ENCODE measurements around the gene CXorf38.

CXorf38 gene

GRCh38 chrX:40684092-40684491 is 36.7 kb upstream of the CXorf38 start:
- no peaks in the 10 kb centered on the region for H3K9me3 ChIP-seq
- no peak for DNase-seq

GRCh38 chrX:40683245-40683644 is 35.9 kb upstream of the CXorf38 start:
- Histone ChIP-seq H3K27me3 (no peaks in the 10 kb centered on the region), H3K4me1 (peaks cover 0 to 4% (median 0%) of the 10 kb centered on the region in 4 donors), H3K36me3 (peaks cover 0 to 25% (median 21%) of the 10 kb centered on the region in 3 donors), H3K9me3 (no peaks in the 10 kb centered on the region), H3K4me3 (no peak overlapping the region), H3K27ac (no peak overlapping the region)
- no peak for DNase-seq
- TF ChIP-seq CTCF (IDR thresholded peaks at IDR 0.05), result no peak
- intact Hi-C loops (cut with DNase I; ENCODE audit: low total_unique reads), result no loop called here

More at GRCh38 chrX:40684092-40684491, 36.7 kb upstream of the CXorf38 start:
- no peaks in the 10 kb centered on the region for H3K27me3 ChIP-seq
- no peak overlapping the region for H3K27ac ChIP-seq
- peaks cover 0 to 4% (median 0%) of the 10 kb centered on the region in 4 donors for H3K4me1 ChIP-seq
- no peak overlapping the region for H3K4me3 ChIP-seq
- intact Hi-C loops (cut with DNase I; ENCODE audit: low total_unique reads), result no loop called here
- peaks cover 0 to 30% (median 19%) of the 10 kb centered on the region in 3 donors for H3K36me3 ChIP-seq
- TF ChIP-seq CTCF (IDR thresholded peaks at IDR 0.05), result no peak

DNA sequence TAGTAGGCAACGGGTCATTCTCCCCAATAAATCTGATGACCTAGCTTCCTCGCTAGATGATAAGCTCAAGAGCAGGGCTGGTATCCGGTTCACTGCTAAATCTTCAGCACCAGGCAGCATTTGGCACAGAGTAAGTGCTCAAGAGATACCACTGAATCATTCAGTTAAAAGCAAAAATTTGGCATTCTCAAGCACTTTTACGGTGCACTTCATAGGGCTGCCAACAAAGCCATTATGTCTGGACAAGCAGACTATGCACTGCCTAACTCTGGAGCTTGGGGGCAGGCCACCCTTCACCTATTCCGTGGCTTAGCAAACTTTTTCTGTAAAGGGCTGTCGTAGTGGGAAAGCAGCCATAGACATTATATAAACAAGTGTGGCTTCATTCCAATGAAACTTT is 23.8 kb upstream of the CXorf38 start:
- Histone ChIP-seq H3K27ac (no peak overlapping the region), H3K9me3 (no peaks in the 10 kb centered on the region), H3K4me1 (no peaks in the 10 kb centered on the region), H3K4me3 (no peak overlapping the region), H3K27me3 (no peaks in the 10 kb centered on the region), H3K36me3 (peaks cover 10 to 48% (median 13%) of the 10 kb centered on the region in 3 donors)
- intact Hi-C loops (cut with DNase I; ENCODE audit: low total_unique reads), result no loop called here
- TF ChIP-seq CTCF (IDR thresholded peaks at IDR 0.05), result no peak
- no peak for DNase-seq

GRCh38 chrX:40663880-40664630 is 16.7 kb upstream of the CXorf38 start:
- no peaks in the 10 kb centered on the region for H3K4me1 ChIP-seq
- peak in 1 of 2 experiments; percentile 16 for TF ChIP-seq CTCF (IDR thresholded peaks at IDR 0.05)
- H3K9me3 ChIP-seq, result no peaks in the 10 kb centered on the region
- peaks cover 0 to 49% (median 16%) of the 10 kb centered on the region in 3 donors for H3K36me3 ChIP-seq
- no peak overlapping the region for H3K27ac ChIP-seq
- no peaks in the 10 kb centered on the region for H3K27me3 ChIP-seq
- intact Hi-C loops (cut with DNase I; ENCODE audit: low total_unique reads), result no loop called here
- no peak for DNase-seq
- no peak overlapping the region for H3K4me3 ChIP-seq

GRCh38 chrX:40663078-40663740 is 15.8 kb upstream of the CXorf38 start:
- Histone ChIP-seq H3K4me1 (no peaks in the 10 kb centered on the region), H3K4me3 (no peak overlapping the region), H3K27ac (no peak overlapping the region), H3K9me3 (no peaks in the 10 kb centered on the region), H3K27me3 (no peaks in the 10 kb centered on the region), H3K36me3 (peaks cover 0 to 57% (median 17%) of the 10 kb centered on the region in 3 donors)
- no peak for DNase-seq
- intact Hi-C loops (cut with DNase I; ENCODE audit: low total_unique reads), result no loop called here
- no peak for TF ChIP-seq CTCF (IDR thresholded peaks at IDR 0.05)
